ENCODE data around the gene MAPKBP1.

GRCh38 chr15:41840673-41841072 is 66.4 kb downstream of the MAPKBP1 start:
- TF ChIP-seq CTCF (IDR thresholded peaks at IDR 0.05; ENCODE audit: low read length) (no peak), EZH2 (optimal IDR thresholded peaks at IDR 0.05; ENCODE audit: low read depth, low read length) (no peak)

Data from MM.1S (cell line).